Progenitor cell of endocrine pancreas (in vitro differentiated cells): Measurements from ENCODE around the gene HNRNPU. TPM values are rescaled to one million over a fixed set of nuclear protein-coding genes. Genes with fewer than 3 reads are reported as not detected.

Experiments
- DNase-seq: peaks from one replicate; pipeline ENCODE4 v3.0.0; 2021; ENCODE audit warnings: low spot score; ENCODE audit not compliant: unreplicated experiment
- H3K27ac Mint-ChIP-seq: 2 replicates; pipeline ENCODE4 v1.8.0; 2021; ENCODE audit warnings: mild to moderate bottlenecking, moderate library complexity, mixed read lengths
- H3K27me3 Mint-ChIP-seq: 2 replicates; pipeline ENCODE4 v1.8.0; 2021; ENCODE audit warnings: mixed read lengths
- H3K36me3 Mint-ChIP-seq: 2 replicates; pipeline ENCODE4 v1.8.0; 2022; ENCODE audit warnings: mixed read lengths; ENCODE audit not compliant: insufficient read depth
- H3K4me1 Mint-ChIP-seq: 2 replicates; pipeline ENCODE4 v1.8.0; 2021; ENCODE audit warnings: low read depth, mixed read lengths
- H3K4me3 Mint-ChIP-seq: 2 replicates; pipeline ENCODE4 v1.8.0; 2021; ENCODE audit warnings: low read depth, mild to moderate bottlenecking, moderate library complexity, mixed read lengths
- H3K9me3 Mint-ChIP-seq: 2 replicates; pipeline ENCODE4 v1.8.0; 2021; ENCODE audit warnings: low read depth, mixed read lengths
- CTCF ChIP-seq: fragments of 200-600 bp; sonication (generic); IDR thresholded peaks from one replicate; pipeline ENCODE4 v1.5.0; 2021; ENCODE audit warnings: antibody characterized with exemption, mild to moderate bottlenecking; ENCODE audit not compliant: unreplicated experiment
- total RNA-seq: library from RNA; stranded (reverse); gene quantifications from 2 replicates; pipeline ENCODE4 v1.2.1, GENCODE V29; 2021

HNRNPU gene
- total RNA-seq, 1 donor from 2014 or later, result 526 TPM

- no peak for DNase-seq
- peaks cover 3% of the 10 kb centered on the region for H3K4me1 Mint-ChIP-seq
- no peaks in the 10 kb centered on the region for H3K36me3 Mint-ChIP-seq
- H3K9me3 Mint-ChIP-seq, result no peaks in the 10 kb centered on the region
- H3K27me3 Mint-ChIP-seq, result peaks cover 2% of the 10 kb centered on the region
- H3K4me3 Mint-ChIP-seq, result no peak overlapping the region
- no peak overlapping the region for H3K27ac Mint-ChIP-seq
- no peak for TF ChIP-seq CTCF
Measured at GRCh38 chr1:244807138-244807537, 57.2 kb downstream of the HNRNPU start.

- H3K9me3 Mint-ChIP-seq, result no peaks in the 10 kb centered on the region
- H3K27me3 Mint-ChIP-seq, result no peaks in the 10 kb centered on the region
- TF ChIP-seq CTCF, result no peak
- H3K27ac Mint-ChIP-seq, result no peak overlapping the region
- no peak overlapping the region for H3K4me3 Mint-ChIP-seq
- no peaks in the 10 kb centered on the region for H3K36me3 Mint-ChIP-seq
- DNase-seq, result no peak
- peaks cover 6% of the 10 kb centered on the region for H3K4me1 Mint-ChIP-seq
Measured at GRCh38 chr1:244804841-244805240, 59.5 kb downstream of the HNRNPU start.

GRCh38 chr1:244802556-244803239 is 61.6 kb downstream of the HNRNPU start:
- no peaks in the 10 kb centered on the region for H3K9me3 Mint-ChIP-seq
- no peak overlapping the region for H3K27ac Mint-ChIP-seq
- no peak overlapping the region for H3K4me3 Mint-ChIP-seq
- DNase-seq, result no peak
- H3K4me1 Mint-ChIP-seq, result peaks cover 6% of the 10 kb centered on the region
- H3K36me3 Mint-ChIP-seq, result no peaks in the 10 kb centered on the region
- no peak for TF ChIP-seq CTCF
- H3K27me3 Mint-ChIP-seq, result no peaks in the 10 kb centered on the region

GRCh38 chr1:244802041-244802440 is 62.3 kb downstream of the HNRNPU start:
- no peak for DNase-seq
- peaks cover 6% of the 10 kb centered on the region for H3K4me1 Mint-ChIP-seq
- no peak overlapping the region for H3K27ac Mint-ChIP-seq
- TF ChIP-seq CTCF, result no peak
- H3K36me3 Mint-ChIP-seq, result no peaks in the 10 kb centered on the region
- H3K9me3 Mint-ChIP-seq, result no peaks in the 10 kb centered on the region
- H3K27me3 Mint-ChIP-seq, result no peaks in the 10 kb centered on the region
- H3K4me3 Mint-ChIP-seq, result no peak overlapping the region

GRCh38 chr1:244801246-244801645 is 63.1 kb downstream of the HNRNPU start:
- TF ChIP-seq CTCF, result peak; percentile 50
- Mint-ChIP-seq H3K27me3 (no peaks in the 10 kb centered on the region), H3K9me3 (no peaks in the 10 kb centered on the region), H3K36me3 (no peaks in the 10 kb centered on the region), H3K27ac (no peak overlapping the region), H3K4me3 (no peak overlapping the region), H3K4me1 (peaks cover 6% of the 10 kb centered on the region)
- DNase-seq, result no peak
